ENCODE data around the gene F13A1.

The F13A1 gene

GRCh38 chr6:6357530-6357929, 37.1 kb upstream of the F13A1 start:
- no peak overlapping the region for H3K4me3 ChIP-seq (ENCODE audit: low read depth, low read length)
- TF ChIP-seq CTCF (IDR thresholded peaks at IDR 0.05; ENCODE audit: low read depth, low read length, missing control alignments), result no peak
- in situ Hi-C loops (cut with HindIII; ENCODE audit: low sequenced_read_pairs), result no loop called here
- DNase-seq (ENCODE audit: low read depth), result no peak

- in situ Hi-C loops (cut with HindIII; ENCODE audit: low sequenced_read_pairs), result no loop called here
- TF ChIP-seq CTCF (IDR thresholded peaks at IDR 0.05; ENCODE audit: low read depth, low read length, missing control alignments), result no peak
- no peak overlapping the region for H3K4me3 ChIP-seq (ENCODE audit: low read depth, low read length)
- no peak for DNase-seq (ENCODE audit: low read depth)
These were observed 36.6 kb upstream of the F13A1 start for GRCh38 chr6:6357032-6357431.

- in situ Hi-C loops (cut with HindIII; ENCODE audit: low sequenced_read_pairs), result no loop called here
- DNase-seq (ENCODE audit: low read depth), result no peak
- no peak for TF ChIP-seq CTCF (IDR thresholded peaks at IDR 0.05; ENCODE audit: low read depth, low read length, missing control alignments)
These were observed 32.3 kb upstream of the F13A1 start for GRCh38 chr6:6352772-6353171.

GRCh38 chr6:6351511-6352025, 31.1 kb upstream of the F13A1 start:
- no peak overlapping the region for H3K4me3 ChIP-seq (ENCODE audit: low read depth, low read length)
- no peak for DNase-seq (ENCODE audit: low read depth)
- in situ Hi-C loops (cut with HindIII; ENCODE audit: low sequenced_read_pairs), result no loop called here
- TF ChIP-seq CTCF (IDR thresholded peaks at IDR 0.05; ENCODE audit: low read depth, low read length, missing control alignments), result no peak

More at GRCh38 chr6:6352772-6353171, 32.3 kb upstream of the F13A1 start:
- H3K4me3 ChIP-seq (ENCODE audit: low read depth, low read length), result no peak overlapping the region

- DNase-seq (ENCODE audit: low read depth), result no peak
- no peak overlapping the region for H3K4me3 ChIP-seq (ENCODE audit: low read depth, low read length)
- in situ Hi-C loops (cut with HindIII; ENCODE audit: low sequenced_read_pairs), result no loop called here
- TF ChIP-seq CTCF (IDR thresholded peaks at IDR 0.05; ENCODE audit: low read depth, low read length, missing control alignments), result no peak
These were observed 30.2 kb upstream of the F13A1 start for GRCh38 chr6:6350696-6351095.

- no peak for DNase-seq (ENCODE audit: low read depth)
- in situ Hi-C loops (cut with HindIII; ENCODE audit: low sequenced_read_pairs), result no loop called here
- H3K4me3 ChIP-seq (ENCODE audit: low read depth, low read length), result no peak overlapping the region
- no peak for TF ChIP-seq CTCF (IDR thresholded peaks at IDR 0.05; ENCODE audit: low read depth, low read length, missing control alignments)
These were observed 27.8 kb upstream of the F13A1 start for GRCh38 chr6:6348256-6348655.

Measured in astrocyte of the cerebellum (primary cell).